HepG2 (cell line): ENCODE measurements around the gene ARVCF. TPM values are rescaled to one million over a fixed set of nuclear protein-coding genes. Genes with fewer than 3 reads are reported as not detected.

Source experiments
- FOXJ3 ChIP-seq: sonication (generic); formaldehyde crosslinking; IDR thresholded peaks from 2 replicates; pipeline ENCODE4 v1.4.0; 2020; ENCODE audit warnings: missing genetic modification reagents, mild to moderate bottlenecking, borderline replicate concordance
- HNRNPL ChIP-seq: fragments of 200-400 bp; formaldehyde crosslinking; IDR thresholded peaks from 2 replicates; pipeline ENCODE4 v1.6.1; 2017; ENCODE audit warnings: mild to moderate bottlenecking, low read depth, low read length
- MYNN ChIP-seq: sonication (generic); formaldehyde crosslinking; IDR thresholded peaks from 2 replicates; pipeline ENCODE4 v1.4.0; 2020; ENCODE audit warnings: mild to moderate bottlenecking, low read depth, missing genetic modification reagents
- NFKBIZ ChIP-seq: IDR thresholded peaks from 2 replicates; pipeline ENCODE4 v1.6.1; 2018; ENCODE audit warnings: missing genetic modification reagents, missing compliant biosample characterization
- POLR2A ChIP-seq, 2 experiments: IDR thresholded peaks; 2 replicates each; pipeline ENCODE4 v1.6.1; 2011; ENCODE audit warnings: low read depth in 2 of 2, low read length in 2 of 2, mild to moderate bottlenecking in 1 of 2, moderate library complexity in 1 of 2; ENCODE audit not compliant: insufficient read depth in 1 of 2
- SSRP1 ChIP-seq: IDR thresholded peaks from 2 replicates; pipeline ENCODE4 v1.6.1; 2016; ENCODE audit warnings: control low read depth
- ZKSCAN1 ChIP-seq: fragments of 150-350 bp; IDR thresholded peaks from 2 replicates; pipeline ENCODE4 v1.6.1; 2014; ENCODE audit warnings: low read length
- ZNF276 ChIP-seq: sonication (generic); formaldehyde crosslinking; IDR thresholded peaks from 2 replicates; pipeline ENCODE4 v1.4.0; 2020; ENCODE audit warnings: mild to moderate bottlenecking, low read depth, missing genetic modification reagents
- ZNF446 ChIP-seq: sonication (generic); formaldehyde crosslinking; IDR thresholded peaks from 2 replicates; pipeline ENCODE4 v1.5.0; 2020; ENCODE audit warnings: mild to moderate bottlenecking, missing genetic modification reagents
- ZNF512B ChIP-seq: sonication (generic); formaldehyde crosslinking; IDR thresholded peaks from 2 replicates; pipeline ENCODE4 v1.5.1; 2020; ENCODE audit warnings: missing genetic modification reagents, mild to moderate bottlenecking, borderline replicate concordance
- ZNF710 ChIP-seq: sonication (generic); formaldehyde crosslinking; IDR thresholded peaks from 2 replicates; pipeline ENCODE4 v1.5.0; 2020; ENCODE audit warnings: mild to moderate bottlenecking, missing genetic modification reagents, borderline replicate concordance
- ZNF772 ChIP-seq: sonication (generic); formaldehyde crosslinking; IDR thresholded peaks from 2 replicates; pipeline ENCODE4 v1.5.0; 2020; ENCODE audit warnings: mild to moderate bottlenecking, missing genetic modification reagents
- ZNF780A ChIP-seq: sonication (generic); formaldehyde crosslinking; IDR thresholded peaks from 2 replicates; pipeline ENCODE4 v1.8.0; 2022; ENCODE audit warnings: mild to moderate bottlenecking, missing genetic modification reagents, moderate library complexity
- ZNF878 ChIP-seq: sonication (generic); formaldehyde crosslinking; IDR thresholded peaks from 2 replicates; pipeline ENCODE4 v1.8.1; 2023; ENCODE audit warnings: mild to moderate bottlenecking, missing genetic modification reagents, moderate library complexity
- ZSCAN20 ChIP-seq: sonication (generic); formaldehyde crosslinking; IDR thresholded peaks from 2 replicates; pipeline ENCODE4 v1.4.0; 2020; ENCODE audit warnings: missing genetic modification reagents, mild to moderate bottlenecking, borderline replicate concordance
- polyA plus RNA-seq, 8 experiments: library from polyadenylated mRNA; depleted of rRNA in 3 of 8; stranded (reverse) in 7 of 8; unstranded in 1 of 8; fragments of >200 nt; fragmentation: Illumina TruSeq in 4 of 8; extraction: Trizol in 4 of 8; gene quantifications; 2 replicates each; pipeline versions ENCODE4 v1.2.1 to v1.2.3, GENCODE V29; 2011 to 2016; ENCODE audit warnings: low read depth in 4 of 8, missing spikeins in 1 of 8, mixed read lengths in 1 of 8; ENCODE audit not compliant: insufficient read depth in 1 of 8
- total RNA-seq, 5 experiments: library from RNA; depleted of rRNA; stranded (reverse); fragments of >200 nt; fragmentation: Illumina TruSeq; extraction: Trizol; gene quantifications; 2 replicates each; pipeline ENCODE4 v1.2.3, GENCODE V29; 2016; ENCODE audit warnings: low read depth in 1 of 5
- TF ChIP-seq, protein P1 (sequence below): IDR thresholded peaks from 2 replicates; pipeline ENCODE4 v1.6.1; 2018; ENCODE audit warnings: missing genetic modification reagents
- TF ChIP-seq, protein P2 (sequence below): sonication (generic); formaldehyde crosslinking; IDR thresholded peaks from 2 replicates; pipeline ENCODE4 v1.5.0; 2020; ENCODE audit warnings: mild to moderate bottlenecking, missing genetic modification reagents
- TF ChIP-seq, protein P3 (sequence below): sonication (generic); formaldehyde crosslinking; IDR thresholded peaks from 2 replicates; pipeline ENCODE4 v1.8.1; 2023; ENCODE audit warnings: missing genetic modification reagents, inconsistent platforms, borderline replicate concordance

ARVCF gene
- total and polyA plus RNA-seq, 2 of the 13 experiments (the other 11 are each of a cell fraction or from before 2014, with no cell fraction given), result 16.4 to 17.7 TPM

GRCh38 chr22:19959587-19960490 lies 56.8 kb downstream of the ARVCF start (continued):
- TF ChIP-seq ZSCAN20 (no peak), ZKSCAN1 (no peak), ZNF276 (CRISPR knock-in tag) (no peak), ZNF878 (no peak), HNRNPL (peak; percentile 99), ZNF772 (0 out of 2 replicates have a peak, but pooled peaks have one; percentile 27), SSRP1 (CRISPR knock-in tag) (no peak), NFKBIZ (CRISPR knock-in tag) (0 out of 2 replicates have a peak, but pooled peaks have one; percentile 82), ZNF446 (CRISPR knock-in tag) (no peak), ZNF512B (CRISPR knock-in tag) (no peak), POLR2A (IDR thresholded peaks at IDR 0.05; ENCODE audit: insufficient read depth in 1 of 2, low read depth in 2 of 2, low read length in 2 of 2) (peak; percentile 87 to 90), ZNF780A (CRISPR knock-in tag) (no peak), FOXJ3 (CRISPR knock-in tag) (no peak), MYNN (CRISPR knock-in tag) (no peak), ZNF710 (CRISPR knock-in tag) (peak; percentile 77; the same call in 1 of the 2 replicates)
- TF ChIP-seq, protein P1, sequence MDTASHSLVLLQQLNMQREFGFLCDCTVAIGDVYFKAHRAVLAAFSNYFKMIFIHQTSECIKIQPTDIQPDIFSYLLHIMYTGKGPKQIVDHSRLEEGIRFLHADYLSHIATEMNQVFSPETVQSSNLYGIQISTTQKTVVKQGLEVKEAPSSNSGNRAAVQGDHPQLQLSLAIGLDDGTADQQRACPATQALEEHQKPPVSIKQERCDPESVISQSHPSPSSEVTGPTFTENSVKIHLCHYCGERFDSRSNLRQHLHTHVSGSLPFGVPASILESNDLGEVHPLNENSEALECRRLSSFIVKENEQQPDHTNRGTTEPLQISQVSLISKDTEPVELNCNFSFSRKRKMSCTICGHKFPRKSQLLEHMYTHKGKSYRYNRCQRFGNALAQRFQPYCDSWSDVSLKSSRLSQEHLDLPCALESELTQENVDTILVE (CRISPR knock-in tag), result 0 out of 2 replicates have a peak, but pooled peaks have one; percentile 36
- TF ChIP-seq, protein P2, sequence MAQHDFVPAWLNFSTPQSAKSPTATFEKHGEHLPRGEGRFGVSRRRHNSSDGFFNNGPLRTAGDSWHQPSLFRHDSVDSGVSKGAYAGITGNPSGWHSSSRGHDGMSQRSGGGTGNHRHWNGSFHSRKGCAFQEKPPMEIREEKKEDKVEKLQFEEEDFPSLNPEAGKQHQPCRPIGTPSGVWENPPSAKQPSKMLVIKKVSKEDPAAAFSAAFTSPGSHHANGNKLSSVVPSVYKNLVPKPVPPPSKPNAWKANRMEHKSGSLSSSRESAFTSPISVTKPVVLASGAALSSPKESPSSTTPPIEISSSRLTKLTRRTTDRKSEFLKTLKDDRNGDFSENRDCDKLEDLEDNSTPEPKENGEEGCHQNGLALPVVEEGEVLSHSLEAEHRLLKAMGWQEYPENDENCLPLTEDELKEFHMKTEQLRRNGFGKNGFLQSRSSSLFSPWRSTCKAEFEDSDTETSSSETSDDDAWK, result no peak
- TF ChIP-seq, protein P3, sequence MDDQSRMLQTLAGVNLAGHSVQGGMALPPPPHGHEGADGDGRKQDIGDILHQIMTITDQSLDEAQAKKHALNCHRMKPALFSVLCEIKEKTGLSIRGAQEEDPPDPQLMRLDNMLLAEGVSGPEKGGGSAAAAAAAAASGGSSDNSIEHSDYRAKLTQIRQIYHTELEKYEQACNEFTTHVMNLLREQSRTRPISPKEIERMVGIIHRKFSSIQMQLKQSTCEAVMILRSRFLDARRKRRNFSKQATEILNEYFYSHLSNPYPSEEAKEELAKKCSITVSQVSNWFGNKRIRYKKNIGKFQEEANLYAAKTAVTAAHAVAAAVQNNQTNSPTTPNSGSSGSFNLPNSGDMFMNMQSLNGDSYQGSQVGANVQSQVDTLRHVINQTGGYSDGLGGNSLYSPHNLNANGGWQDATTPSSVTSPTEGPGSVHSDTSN (CRISPR knock-in tag), result no peak
